GM12892 (cell line): ENCODE measurements around the gene AAGAB.

Experiments used
- DNase-seq: peaks from one replicate; pipeline ENCODE4 v3.0.0; 2011; ENCODE audit not compliant: insufficient read length
- FAIRE-seq: peaks from 2 replicates; lab custom pipeline; 2011; peaks lifted over from hg19 to GRCh38; lab: Jason Lieb, UNC
- POLR2A ChIP-seq: IDR thresholded peaks from 2 replicates; pipeline ENCODE4 v1.6.1; 2011; ENCODE audit warnings: low read depth, low read length, control low read depth
- POLR2AphosphoS5 ChIP-seq: IDR thresholded peaks from 2 replicates; pipeline ENCODE4 v1.6.1; 2011; ENCODE audit warnings: low read depth, low read length, control low read depth
- TAF1 ChIP-seq: IDR thresholded peaks from 2 replicates; pipeline ENCODE4 v1.6.1; 2011; ENCODE audit warnings: low read depth, mild to moderate bottlenecking, control low read depth, low read length, borderline replicate concordance

AAGAB gene

GRCh38 chr15:67172172-67172571 is 82.3 kb downstream of the AAGAB start:
- FAIRE-seq (no peak), DNase-seq (no peak)
- TF ChIP-seq POLR2AphosphoS5 (no peak), POLR2A (no peak), TAF1 (no peak)

DNA sequence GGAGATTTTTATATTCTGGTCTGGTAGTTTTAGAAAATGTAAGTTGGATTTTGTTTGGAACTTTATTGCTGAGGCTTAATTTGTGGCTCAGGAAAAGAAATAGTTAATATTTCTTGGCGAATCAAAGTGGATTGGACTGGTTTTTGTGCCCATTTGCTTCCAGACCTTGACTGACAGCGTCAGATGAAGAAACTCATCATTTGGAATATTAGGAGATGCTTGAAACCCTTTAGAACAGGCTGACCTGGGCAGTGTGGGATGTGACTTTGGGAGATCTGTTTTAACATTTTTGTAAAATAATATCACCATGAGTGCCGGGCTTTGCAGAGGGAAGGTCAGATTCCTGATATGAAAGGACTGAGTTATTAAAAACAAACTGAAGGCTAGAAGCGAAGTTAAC is 83.0 kb downstream of the AAGAB start:
- DNase-seq = no peak
- FAIRE-seq = no peak
- TF ChIP-seq POLR2AphosphoS5 (no peak), TAF1 (no peak)

- FAIRE-seq (no peak), DNase-seq (no peak)
- TF ChIP-seq TAF1 = no peak
- TF ChIP-seq POLR2AphosphoS5 = no peak
- TF ChIP-seq POLR2A = no peak
Measured at GRCh38 chr15:67170143-67170925, 84.1 kb downstream of the AAGAB start.

DNA sequence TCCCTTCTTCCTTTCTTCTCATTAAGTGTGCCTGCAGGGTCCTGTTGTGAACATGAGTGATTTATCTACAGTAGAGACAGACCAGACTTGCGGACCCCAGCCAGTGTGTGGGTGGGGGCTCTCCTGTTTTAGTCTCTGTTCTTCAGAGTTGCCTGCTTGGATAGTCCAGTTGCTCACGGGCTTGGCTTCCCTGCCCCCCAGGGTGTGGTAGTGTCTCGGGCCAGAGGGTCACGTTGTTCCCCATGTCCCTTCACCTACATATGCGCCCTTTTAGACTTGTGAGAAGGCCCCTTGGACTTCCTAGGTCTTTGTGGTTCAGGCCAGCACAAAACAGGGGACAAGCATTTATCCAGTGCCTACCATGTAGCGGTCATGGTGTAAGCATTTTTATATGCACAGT is 85.8 kb downstream of the AAGAB start:
- DNase-seq (no peak), FAIRE-seq (no peak)
- no peak for TF ChIP-seq TAF1
- TF ChIP-seq POLR2A = no peak
- TF ChIP-seq POLR2AphosphoS5 = no peak

DNA sequence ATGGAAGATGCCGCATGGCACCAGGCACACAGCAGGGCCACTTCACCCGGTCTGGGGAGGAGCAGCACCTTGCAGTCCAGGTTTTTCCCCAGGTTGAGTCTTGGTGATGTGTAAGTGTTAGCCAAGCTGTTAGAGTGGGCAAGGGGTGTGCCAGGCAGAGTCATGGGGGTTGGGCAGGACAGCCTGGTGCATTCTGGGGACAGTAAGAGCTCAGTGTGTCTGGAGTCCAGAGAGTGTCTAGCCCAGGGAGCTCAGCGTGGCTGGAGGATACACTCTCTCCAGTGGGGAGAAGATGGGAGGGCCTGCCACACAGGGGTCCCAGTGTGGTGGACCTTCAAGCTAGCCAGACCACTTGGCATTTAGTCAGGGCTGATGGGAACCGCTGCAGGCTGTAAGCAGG is 87.4 kb downstream of the AAGAB start:
- no peak for FAIRE-seq
- TF ChIP-seq TAF1 = no peak
- no peak for DNase-seq

DNA sequence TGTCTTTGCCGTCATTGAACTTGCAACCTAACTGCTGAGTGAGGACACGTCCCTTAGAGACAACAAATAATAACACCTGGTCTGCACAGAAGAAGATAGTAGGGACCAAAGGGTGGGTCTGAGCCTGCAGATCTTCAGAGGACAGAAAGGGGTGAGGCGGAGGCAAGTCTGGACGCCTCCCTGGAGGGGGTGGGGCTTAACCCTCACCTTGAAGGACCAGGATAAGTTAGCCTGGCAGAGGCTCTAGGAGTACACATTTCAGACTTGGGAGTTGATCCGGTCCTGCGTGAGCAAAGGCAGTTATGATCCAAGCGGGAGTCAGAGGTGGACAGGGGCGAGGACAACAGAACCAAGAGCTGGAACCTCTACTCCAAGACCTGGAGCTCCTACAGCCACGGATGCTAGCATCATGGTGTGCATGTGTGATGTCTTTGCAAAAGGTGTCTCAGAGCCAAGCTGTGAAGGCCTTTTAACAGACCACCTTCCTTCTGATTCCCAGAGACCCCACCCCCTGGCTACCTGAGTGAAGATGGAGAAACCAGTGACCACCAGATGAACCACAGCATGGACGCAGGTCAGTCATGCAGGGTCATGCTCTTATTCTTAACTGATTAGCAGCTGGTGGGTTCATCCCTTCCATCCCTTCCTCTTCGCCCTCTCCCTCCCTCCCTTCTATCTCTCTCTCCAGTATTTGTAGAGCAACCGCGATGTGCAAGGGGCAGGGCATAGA is 88.0 kb downstream of the AAGAB start:
- DNase-seq (no peak), FAIRE-seq (peak; percentile 48)
- TF ChIP-seq POLR2AphosphoS5 = no peak
- TF ChIP-seq TAF1 = no peak
- no peak for TF ChIP-seq POLR2A

GRCh38 chr15:67165254-67166253 is 88.9 kb downstream of the AAGAB start:
- no peak for FAIRE-seq
- DNase-seq = no peak

GRCh38 chr15:67164811-67165253 is 89.6 kb downstream of the AAGAB start:
- DNase-seq (no peak), FAIRE-seq (no peak)
- TF ChIP-seq POLR2A = no peak

More at GRCh38 chr15:67165254-67166253, 88.9 kb downstream of the AAGAB start:
- TF ChIP-seq POLR2AphosphoS5 = no peak
- no peak for TF ChIP-seq TAF1
- no peak for TF ChIP-seq POLR2A

GRCh38 chr15:67164401-67164791 is 90.1 kb downstream of the AAGAB start:
- no peak for TF ChIP-seq POLR2A
- TF ChIP-seq POLR2AphosphoS5 = no peak
- TF ChIP-seq TAF1 = no peak
- FAIRE-seq = no peak
- DNase-seq = no peak

DNA sequence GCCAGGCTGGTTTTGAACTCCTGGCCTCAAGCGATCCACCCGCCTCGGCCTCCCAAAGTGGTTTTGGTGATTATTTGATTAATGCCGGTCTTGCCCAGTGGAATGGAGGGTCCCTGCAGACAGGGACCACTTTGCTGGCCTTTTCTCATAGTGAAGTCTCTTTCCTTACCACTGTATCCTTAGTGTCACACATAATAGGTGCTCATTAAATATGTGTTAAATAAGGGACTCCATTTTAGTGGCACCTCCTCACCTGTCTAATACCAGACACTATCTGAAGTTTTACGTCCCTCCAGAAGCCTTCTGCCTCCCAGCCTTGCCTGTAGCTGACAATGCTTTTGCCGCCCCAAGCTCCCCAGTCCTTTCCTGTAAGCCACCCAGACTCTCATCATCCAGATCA is 91.3 kb downstream of the AAGAB start:
- no peak for TF ChIP-seq POLR2AphosphoS5
- no peak for FAIRE-seq
- DNase-seq = no peak

DNA sequence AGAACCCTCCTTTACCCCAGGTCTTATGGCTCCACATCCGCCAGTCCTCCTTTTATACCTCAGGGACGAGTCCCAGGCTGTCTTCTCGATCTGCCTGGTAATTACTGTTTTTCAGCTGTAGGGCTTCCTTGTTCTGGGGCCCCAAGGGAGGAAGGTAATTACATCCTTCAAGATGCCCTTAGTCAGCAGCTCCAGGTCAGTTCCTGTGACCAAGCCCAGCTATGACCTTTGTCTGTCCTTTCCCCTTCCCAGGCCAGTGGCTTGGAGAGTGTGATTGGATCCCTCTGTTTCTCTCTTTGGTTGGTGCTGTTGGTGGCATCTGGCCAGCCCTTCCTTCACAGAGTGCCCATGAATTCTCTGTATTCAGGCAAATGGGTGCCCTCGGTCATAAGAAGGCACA is 92.6 kb downstream of the AAGAB start:
- TF ChIP-seq TAF1 (no peak), POLR2AphosphoS5 (no peak), POLR2A (no peak)
- FAIRE-seq (no peak), DNase-seq (no peak)
